Measurements from ENCODE around the gene EHBP1L1. TPM values are rescaled to one million over a fixed set of nuclear protein-coding genes. Genes with fewer than 3 reads are reported as not detected.

Gene EHBP1L1
- total RNA-seq, 3 donors from 2014 or later = 28.0 to 68.8 (median 33.4) TPM

DNA sequence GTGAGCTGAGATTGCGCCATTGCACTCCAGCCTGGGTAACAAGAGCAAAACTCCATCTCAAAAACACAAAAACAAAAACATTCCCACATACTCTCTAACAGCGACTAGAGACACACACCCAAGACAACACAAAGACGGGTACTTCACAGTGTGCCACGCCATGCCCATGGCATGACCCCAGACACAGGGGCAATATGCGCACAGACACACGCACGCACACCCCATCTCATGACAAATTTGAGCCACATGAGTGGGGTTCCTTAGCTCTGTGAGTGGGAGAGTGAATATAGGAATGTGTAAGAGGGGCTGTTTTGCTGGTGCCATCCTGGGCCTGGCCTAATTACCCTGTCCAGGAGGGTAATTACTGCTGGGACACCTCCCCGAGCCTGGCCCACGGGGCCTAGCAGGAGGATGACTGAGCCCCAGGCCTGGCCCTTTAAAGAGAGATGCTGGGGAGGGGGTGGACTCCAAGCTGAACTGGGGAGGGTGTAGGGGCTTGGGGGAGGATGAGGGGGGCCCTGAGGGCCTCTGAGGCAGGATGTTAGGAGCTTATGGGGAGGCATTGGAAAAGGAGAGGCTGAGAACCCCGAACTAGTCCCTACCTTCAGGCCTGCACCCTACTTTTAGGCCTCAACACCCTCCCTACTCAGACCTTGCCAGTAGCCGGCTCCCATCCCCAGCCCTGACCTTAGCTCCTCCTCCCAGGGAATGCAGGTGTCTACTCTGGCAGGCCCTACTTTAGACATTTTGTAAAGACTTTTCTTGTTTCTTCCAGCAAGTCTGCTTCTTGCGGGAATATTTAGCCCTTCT is 19.2 kb upstream of the EHBP1L1 start:
- no peaks in the 10 kb centered on the region for H3K27me3 ChIP-seq
- peak overlapping the region; percentile 62 to 75 (median 71) for H3K4me3 ChIP-seq
- no peaks in the 10 kb centered on the region for H3K36me3 ChIP-seq
- peak overlapping the region; percentile 99 for H3K27ac ChIP-seq
- no peaks in the 10 kb centered on the region for H3K9me3 ChIP-seq
- no peak for DNase-seq (ENCODE audit: low spot score in 2 of 2)
- H3K4me1 ChIP-seq = peaks cover 29 to 38% of the 10 kb centered on the region in 2 donors
- intact Hi-C loops (cut with DNase I; ENCODE audit: low total_unique reads) = no loop called here
- TF ChIP-seq POLR2A (IDR thresholded peaks at IDR 0.05) (no peak), POLR2AphosphoS5 (IDR thresholded peaks at IDR 0.05) (no peak)
- TF ChIP-seq, protein P1, sequence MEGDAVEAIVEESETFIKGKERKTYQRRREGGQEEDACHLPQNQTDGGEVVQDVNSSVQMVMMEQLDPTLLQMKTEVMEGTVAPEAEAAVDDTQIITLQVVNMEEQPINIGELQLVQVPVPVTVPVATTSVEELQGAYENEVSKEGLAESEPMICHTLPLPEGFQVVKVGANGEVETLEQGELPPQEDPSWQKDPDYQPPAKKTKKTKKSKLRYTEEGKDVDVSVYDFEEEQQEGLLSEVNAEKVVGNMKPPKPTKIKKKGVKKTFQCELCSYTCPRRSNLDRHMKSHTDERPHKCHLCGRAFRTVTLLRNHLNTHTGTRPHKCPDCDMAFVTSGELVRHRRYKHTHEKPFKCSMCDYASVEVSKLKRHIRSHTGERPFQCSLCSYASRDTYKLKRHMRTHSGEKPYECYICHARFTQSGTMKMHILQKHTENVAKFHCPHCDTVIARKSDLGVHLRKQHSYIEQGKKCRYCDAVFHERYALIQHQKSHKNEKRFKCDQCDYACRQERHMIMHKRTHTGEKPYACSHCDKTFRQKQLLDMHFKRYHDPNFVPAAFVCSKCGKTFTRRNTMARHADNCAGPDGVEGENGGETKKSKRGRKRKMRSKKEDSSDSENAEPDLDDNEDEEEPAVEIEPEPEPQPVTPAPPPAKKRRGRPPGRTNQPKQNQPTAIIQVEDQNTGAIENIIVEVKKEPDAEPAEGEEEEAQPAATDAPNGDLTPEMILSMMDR (IDR thresholded peaks at IDR 0.05) = no peak

DNA sequence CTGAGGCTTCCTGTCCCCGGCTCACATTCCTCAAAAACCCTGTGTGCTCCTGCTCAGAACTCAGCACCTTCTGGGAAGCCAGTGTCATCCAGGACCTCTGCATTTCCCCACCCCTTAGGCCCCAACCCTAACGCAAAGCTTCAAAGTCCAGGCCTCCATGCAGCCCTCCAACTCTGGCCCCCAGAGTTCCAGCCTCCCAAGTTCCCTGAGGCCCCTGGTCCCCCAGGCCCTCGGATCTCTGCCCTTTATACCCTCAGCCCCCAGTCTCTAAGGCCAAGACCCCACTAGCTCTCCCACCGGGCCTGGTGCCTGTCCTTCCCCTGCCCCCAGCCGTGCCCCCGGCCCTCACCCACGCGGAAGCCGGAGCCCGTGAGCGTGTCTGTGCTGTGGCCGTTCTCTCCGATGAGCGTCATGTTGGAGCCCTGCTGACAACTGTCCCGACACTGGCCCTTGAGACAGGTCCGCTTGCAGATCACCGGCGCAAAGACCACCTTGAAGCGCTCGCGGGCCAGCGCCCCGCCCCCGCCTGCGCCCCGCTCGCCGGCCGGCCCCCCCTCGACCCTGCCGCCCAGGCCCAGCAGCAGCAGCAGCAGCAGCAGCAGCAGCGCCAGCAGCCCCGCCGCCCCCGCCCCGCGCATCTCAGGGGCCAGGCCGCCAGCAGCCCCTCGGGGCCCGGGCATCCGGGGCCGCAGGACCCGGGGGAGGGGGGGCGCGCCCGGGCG is 18.4 kb upstream of the EHBP1L1 start:
- Histone ChIP-seq H3K9me3 (no peaks in the 10 kb centered on the region), H3K4me3 (peak overlapping the region; percentile 62 to 75 (median 71)), H3K27me3 (no peaks in the 10 kb centered on the region), H3K36me3 (no peaks in the 10 kb centered on the region), H3K27ac (peak overlapping the region; percentile 99), H3K4me1 (peaks cover 29 to 38% of the 10 kb centered on the region in 2 donors)
- no peak for DNase-seq (ENCODE audit: low spot score in 2 of 2)
- TF ChIP-seq POLR2A (IDR thresholded peaks at IDR 0.05) = no peak
- no peak for TF ChIP-seq POLR2AphosphoS5 (IDR thresholded peaks at IDR 0.05)
- TF ChIP-seq, protein P1 (IDR thresholded peaks at IDR 0.05) = no peak
- intact Hi-C loops (cut with DNase I; ENCODE audit: low total_unique reads) = no loop called here

DNA sequence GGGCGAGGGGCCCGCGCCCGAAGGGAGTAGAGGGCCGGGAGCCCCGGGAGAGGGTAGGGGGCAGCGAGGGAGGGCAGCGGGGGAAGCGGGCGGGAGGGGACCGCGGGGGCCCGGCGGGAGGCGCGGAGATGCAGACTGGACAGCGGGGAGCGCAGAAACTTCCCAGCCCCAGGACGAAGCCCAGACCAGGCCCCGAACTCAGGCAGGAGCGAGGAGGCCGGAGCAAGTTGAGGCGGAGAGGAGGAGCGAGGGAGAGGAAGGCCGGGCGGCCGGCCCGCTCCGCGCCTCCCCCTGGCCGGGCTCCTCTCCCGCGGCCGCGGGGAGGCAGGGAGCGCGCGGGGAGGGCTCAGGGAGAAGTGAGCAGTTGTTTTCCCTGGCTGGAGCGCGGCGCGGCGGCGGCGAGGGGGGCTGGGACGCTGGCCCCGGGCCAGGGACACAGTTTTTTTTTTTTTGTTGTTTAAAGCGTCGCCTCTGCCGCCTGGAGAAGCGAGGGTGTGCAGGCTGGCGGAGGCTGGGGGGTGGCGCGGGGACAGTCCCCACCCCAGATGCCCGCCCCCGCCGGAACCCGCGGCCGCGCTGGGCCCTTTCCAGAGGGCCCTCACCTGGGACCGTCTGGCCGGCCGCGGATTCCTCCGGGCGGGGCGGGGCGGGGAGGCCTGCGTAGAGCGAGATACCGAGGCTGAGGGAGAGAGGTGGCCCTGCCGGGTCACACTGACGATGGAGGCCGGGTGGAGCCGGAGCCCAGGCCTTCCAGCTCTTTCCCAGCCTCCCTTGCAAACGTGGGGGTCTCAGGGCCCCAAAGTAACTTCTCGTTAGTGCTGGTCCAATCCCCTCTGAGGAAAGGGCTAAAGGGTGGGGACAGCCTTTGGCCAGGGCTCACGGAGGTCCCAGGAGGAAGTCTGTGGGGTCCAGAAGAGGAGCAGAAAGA is 17.6 kb upstream of the EHBP1L1 start, which contains the start of gene LTBP3:
Gene LTBP3 (minus strand): TSS at position 358 of the 928 bp plus-strand sequence. CDS start 400 bp downstream, outside the sequence.
- intact Hi-C loops (cut with DNase I; ENCODE audit: low total_unique reads) = no loop called here
- peaks cover 29 to 38% of the 10 kb centered on the region in 2 donors for H3K4me1 ChIP-seq
- DNase-seq (ENCODE audit: low spot score in 2 of 2) = peak in 1 of 2 donors; percentile 81

DNA sequence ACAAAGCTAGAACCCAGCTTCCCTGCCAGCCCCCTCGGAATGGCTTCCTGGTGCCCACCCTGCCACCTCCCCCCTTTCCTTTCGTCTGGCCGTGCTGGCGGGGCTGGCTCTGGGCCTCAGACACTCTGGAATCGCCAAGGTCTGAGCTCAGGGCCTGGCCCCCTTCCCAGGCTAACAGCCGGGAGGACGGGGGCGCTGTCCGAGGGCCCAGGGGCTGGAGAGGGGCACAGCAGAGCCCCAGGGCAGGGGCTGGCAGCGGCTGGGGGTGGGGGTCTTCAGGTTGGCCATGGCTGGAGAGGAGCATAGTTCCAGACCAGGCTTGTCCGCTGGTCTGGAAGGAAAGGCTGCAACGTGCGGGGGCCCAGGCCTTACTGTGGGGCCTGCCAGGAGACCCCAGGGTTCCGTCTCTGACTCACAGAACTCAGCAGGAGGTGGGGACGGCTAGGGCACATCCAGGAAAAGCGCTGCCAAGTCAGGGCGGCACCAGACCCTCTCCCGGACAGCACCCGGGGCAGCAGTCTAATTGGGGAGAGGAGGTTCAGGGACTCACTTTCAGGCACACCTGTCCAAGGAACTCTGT is 16.8 kb upstream of the EHBP1L1 start:
- no peak for DNase-seq (ENCODE audit: low spot score in 2 of 2)
- TF ChIP-seq POLR2AphosphoS5 (IDR thresholded peaks at IDR 0.05) (peak; percentile 9 to 48 (median 44)), POLR2A (IDR thresholded peaks at IDR 0.05) (no peak)
- intact Hi-C loops (cut with DNase I; ENCODE audit: low total_unique reads) = no loop called here
- Histone ChIP-seq H3K9me3 (no peaks in the 10 kb centered on the region), H3K27ac (peak overlapping the region; percentile 99), H3K4me3 (peak overlapping the region; percentile 62 to 75 (median 71)), H3K27me3 (no peaks in the 10 kb centered on the region), H3K36me3 (no peaks in the 10 kb centered on the region), H3K4me1 (peaks cover 29 to 38% of the 10 kb centered on the region in 2 donors)

More for the DNA sequence above, 17.6 kb upstream of the EHBP1L1 start, which contains the start of gene LTBP3:
- peak within 1 kb of the TSS; percentile 62 to 75 (median 71) for H3K4me3 ChIP-seq
- H3K9me3 ChIP-seq = no peaks in the 10 kb centered on the region
- no peaks in the 10 kb centered on the region for H3K27me3 ChIP-seq
- H3K27ac ChIP-seq = peak within 1 kb of the TSS; percentile 99
- no peaks in the 10 kb centered on the region for H3K36me3 ChIP-seq
- peak; percentile 24 to 80 (median 65) for TF ChIP-seq POLR2AphosphoS5 (IDR thresholded peaks at IDR 0.05)
- TF ChIP-seq, protein P1 (IDR thresholded peaks at IDR 0.05) = no peak

DNA sequence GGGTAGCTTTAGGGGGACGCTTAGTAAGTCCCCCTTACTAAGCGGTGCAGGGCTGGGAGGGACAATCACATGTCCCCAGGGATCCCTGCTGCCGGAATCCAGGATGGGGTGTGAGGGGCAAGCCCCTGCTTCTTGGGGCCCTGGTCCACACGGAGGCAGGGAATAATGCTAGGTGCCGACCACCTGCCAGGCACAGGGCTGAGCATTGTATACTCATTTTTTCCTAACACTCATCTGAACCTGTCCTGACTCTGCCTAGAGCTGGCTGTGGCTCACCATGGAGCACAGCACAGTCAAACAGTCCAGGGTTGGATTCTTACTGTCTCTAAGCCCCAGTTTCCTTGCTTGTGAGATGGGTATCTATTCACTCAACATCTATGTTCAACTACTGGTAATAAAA is 16.3 kb upstream of the EHBP1L1 start:
- no peak for DNase-seq (ENCODE audit: low spot score in 2 of 2)
- H3K27ac ChIP-seq = peak overlapping the region; percentile 99
- intact Hi-C loops (cut with DNase I; ENCODE audit: low total_unique reads) = no loop called here
- H3K36me3 ChIP-seq = no peaks in the 10 kb centered on the region
- no peaks in the 10 kb centered on the region for H3K27me3 ChIP-seq
- peaks cover 29 to 38% of the 10 kb centered on the region in 2 donors for H3K4me1 ChIP-seq
- H3K9me3 ChIP-seq = no peaks in the 10 kb centered on the region
- TF ChIP-seq POLR2AphosphoS5 (IDR thresholded peaks at IDR 0.05) = no peak
- TF ChIP-seq, protein P1 (IDR thresholded peaks at IDR 0.05) = no peak
- no peak for TF ChIP-seq POLR2A (IDR thresholded peaks at IDR 0.05)
- H3K4me3 ChIP-seq = no peak overlapping the region
